HEK293T (cell line): Measurements from ENCODE around the gene RABL6.
A peak's percentile ranks its signal among the peaks of the same experiment; 100 is the strongest.

Experiments used
- CTCF ChIA-PET: fragments of 350-600 bp; formaldehyde crosslinking; extraction: SDS; loops from one replicate; lab custom pipeline; 2021; ENCODE audit warnings: antibody characterized with exemption, inconsistent platforms; lab: Yijun Ruan, JAX
- POLR2A ChIA-PET: fragments of 350-600 bp; formaldehyde crosslinking; extraction: SDS; loops from one replicate; lab custom pipeline; 2020; ENCODE audit warnings: antibody characterized with exemption, inconsistent platforms; lab: Yijun Ruan, JAX
- DNase-seq: peaks from one replicate; pipeline ENCODE4 v3.0.0; 2012; ENCODE audit warnings: mixed read lengths; ENCODE audit errors: extremely low spot score
- ARNT ChIP-seq: fragments of 450-650 bp; IDR thresholded peaks from 2 replicates; pipeline ENCODE4 v1.6.1; 2017; ENCODE audit warnings: mild to moderate bottlenecking
- BHLHE40 ChIP-seq: fragments of 450-650 bp; IDR thresholded peaks from 2 replicates; pipeline ENCODE4 v1.6.1; 2016; ENCODE audit warnings: mild to moderate bottlenecking, moderate library complexity, borderline replicate concordance
- CTBP1 ChIP-seq: fragments of 450-650 bp; IDR thresholded peaks from 2 replicates; pipeline ENCODE4 v1.6.1; 2016; ENCODE audit warnings: borderline replicate concordance
- ELF4 ChIP-seq: fragments of 450-650 bp; IDR thresholded peaks from 2 replicates; pipeline ENCODE4 v1.6.1; 2017; ENCODE audit warnings: antibody characterized with exemption
- FOXA1 ChIP-seq: fragments of 450-650 bp; IDR thresholded peaks from 2 replicates; pipeline ENCODE4 v1.6.1; 2016; ENCODE audit warnings: mild to moderate bottlenecking
- FOXK2 ChIP-seq: fragments of 450-650 bp; IDR thresholded peaks from 2 replicates; pipeline ENCODE4 v1.6.1; 2016; ENCODE audit warnings: mild to moderate bottlenecking
- FOXM1 ChIP-seq: fragments of 450-650 bp; IDR thresholded peaks from 2 replicates; pipeline ENCODE4 v1.6.1; 2017; ENCODE audit warnings: mild to moderate bottlenecking, borderline replicate concordance
- HDGF ChIP-seq: fragments of 450-650 bp; IDR thresholded peaks from 2 replicates; pipeline ENCODE4 v1.6.1; 2017; ENCODE audit warnings: antibody characterized with exemption, borderline replicate concordance
- L3MBTL2 ChIP-seq: fragments of 450-650 bp; conservative IDR thresholded peaks from 2 replicates; pipeline ENCODE4 v1.6.1; 2016; ENCODE audit warnings: mild to moderate bottlenecking
- LEF1 ChIP-seq: fragments of 450-650 bp; IDR thresholded peaks from 2 replicates; pipeline ENCODE4 v1.6.1; 2017; ENCODE audit warnings: mild to moderate bottlenecking, borderline replicate concordance
- NFRKB ChIP-seq: fragments of 450-650 bp; IDR thresholded peaks from 2 replicates; pipeline ENCODE4 v1.6.1; 2016; ENCODE audit warnings: mild to moderate bottlenecking, moderate library complexity
- PKNOX1 ChIP-seq: fragments of 450-650 bp; IDR thresholded peaks from 2 replicates; pipeline ENCODE4 v1.6.1; 2016
- SP1 ChIP-seq: fragments of 450-650 bp; IDR thresholded peaks from 2 replicates; pipeline ENCODE4 v1.6.1; 2017
- SUZ12 ChIP-seq: fragments of 450-650 bp; IDR thresholded peaks from 2 replicates; pipeline ENCODE4 v1.6.1; 2016; ENCODE audit warnings: mild to moderate bottlenecking
- TARDBP ChIP-seq: fragments of 450-650 bp; IDR thresholded peaks from 2 replicates; pipeline ENCODE4 v1.6.1; 2016
- ZNF384 ChIP-seq: fragments of 450-650 bp; IDR thresholded peaks from 2 replicates; pipeline ENCODE4 v1.6.1; 2016

The RABL6 gene

GRCh38 chr9:136807281-136808074, at the start of gene RABL6:
Gene RABL6, plus strand, starts transcription at chr9:136807948. Its CDS starts 249 bp downstream, at chr9:136808197.
- ChIA-PET POLR2A (interaction anchor here (0.7 to 1.9 kb wide), 11 partner anchors 9 to 84 kb away, joined by 3 to 15 read pairs (median 3); partner anchors contain the start of genes AJM1, CCDC183 and EDF1), CTCF (interaction anchor here (1.1 kb wide), 1 partner anchor 15 kb away, joined by 3 read pairs; no protein-coding TSS in a partner anchor)
- TF ChIP-seq BHLHE40 = no peak
- 0 out of 2 replicates have a peak, but pooled peaks have one; percentile 44 for TF ChIP-seq FOXM1
- peak; percentile 50; the same call in 1 of the 2 replicates for TF ChIP-seq ARNT
- no peak for TF ChIP-seq LEF1
- no peak for TF ChIP-seq NFRKB
- TF ChIP-seq L3MBTL2 = peak; percentile 83
- no peak for TF ChIP-seq SP1
- no peak for TF ChIP-seq CTBP1
- no peak for TF ChIP-seq ELF4
- TF ChIP-seq TARDBP = no peak
- no peak for TF ChIP-seq HDGF
- no peak for TF ChIP-seq ZNF384
- no peak for TF ChIP-seq FOXK2
- TF ChIP-seq SUZ12 = no peak
- TF ChIP-seq PKNOX1 = no peak
- TF ChIP-seq FOXA1 = no peak
- DNase-seq = peak; percentile 94

GRCh38 chr9:136759001-136759400, 48.7 kb upstream of the RABL6 start:
- POLR2A ChIA-PET = no interaction called here
- CTCF ChIA-PET = no interaction called here
- DNase-seq = no peak
- TF ChIP-seq TARDBP (no peak), LEF1 (no peak), L3MBTL2 (no peak), ZNF384 (no peak)

GRCh38 chr9:136759436-136760325, 48.1 kb upstream of the RABL6 start:
- POLR2A ChIA-PET = no interaction called here
- TF ChIP-seq BHLHE40 = no peak
- TF ChIP-seq PKNOX1 = no peak
- no peak for TF ChIP-seq NFRKB
- no peak for TF ChIP-seq TARDBP
- TF ChIP-seq ARNT = no peak
- no peak for TF ChIP-seq CTBP1
- no peak for DNase-seq
- CTCF ChIA-PET = no interaction called here

- no peak for DNase-seq
- POLR2A ChIA-PET = no interaction called here
- CTCF ChIA-PET = interaction anchor here (0.9 to 1.0 kb wide), 2 partner anchors 20 to 476 kb away, joined by 3 read pairs; no protein-coding TSS in a partner anchor
- TF ChIP-seq SUZ12 = no peak
- TF ChIP-seq L3MBTL2 = no peak
- TF ChIP-seq BHLHE40 = no peak
- no peak for TF ChIP-seq ARNT
- TF ChIP-seq PKNOX1 = no peak
- TF ChIP-seq FOXA1 = no peak
Observed at GRCh38 chr9:136760424-136760823, 47.3 kb upstream of the RABL6 start.

- peak; percentile 61 for DNase-seq
- CTCF ChIA-PET = interaction anchor here (0.9 to 1.1 kb wide), 4 partner anchors 16 to 476 kb away, joined by 3 to 4 read pairs (median 4); no protein-coding TSS in a partner anchor
- POLR2A ChIA-PET = interaction anchor here (0.9 kb wide), 1 partner anchor 32 kb away, joined by 3 read pairs; no protein-coding TSS in a partner anchor
Observed at GRCh38 chr9:136760834-136761544, 46.8 kb upstream of the RABL6 start.

- TF ChIP-seq FOXK2 = no peak
- no peak for TF ChIP-seq SUZ12
- TF ChIP-seq NFRKB = no peak
- DNase-seq = no peak
- ChIA-PET POLR2A (interaction anchor here (0.9 kb wide), 1 partner anchor 32 kb away, joined by 3 read pairs; no protein-coding TSS in a partner anchor), CTCF (interaction anchor here (0.6 to 1.1 kb wide), 5 partner anchors 17 to 475 kb away, joined by 3 to 4 read pairs (median 3); no protein-coding TSS in a partner anchor)
Observed at GRCh38 chr9:136761545-136761981, 46.2 kb upstream of the RABL6 start.
